Panc1 (cell line): ENCODE results near the gene BBX. TPM values are rescaled to one million over a fixed set of nuclear protein-coding genes. Genes with fewer than 3 reads are reported as not detected.

Experiments
- ATAC-seq: fragments of 200-7000 bp; cut with Tn5 transposase; 2 replicates; pipeline ENCODE4 v1.9.1; 2020; ENCODE audit warnings: mild to moderate bottlenecking, moderate library complexity
- BruUV-seq: library from RNA; stranded (reverse); fragments of 400-500 nt; replicated peaks from 2 replicates; lab custom pipeline; 2021; lab: Mats Ljungman, UMichigan
- CTCF ChIA-PET: fragments of 300-600 bp; sonication (Branson Sonifier 250); formaldehyde crosslinking; loops from one replicate; lab custom pipeline; 2022; ENCODE audit warnings: antibody characterized with exemption; lab: Charles Lee
- POLR2A ChIA-PET: fragments of 300-600 bp; sonication (Branson Sonifier 250); formaldehyde crosslinking; loops from one replicate; lab custom pipeline; 2022; ENCODE audit warnings: antibody characterized with exemption; lab: Charles Lee
- DNase-seq: peaks from one replicate; pipeline ENCODE4 v3.0.0-alpha.2; 2010; ENCODE audit warnings: low read depth, low spot score
- H3K27ac ChIP-seq: 2 replicates; pipeline ENCODE4 v1.5.1; 2011; ENCODE audit warnings: mild to moderate bottlenecking, low read length, inconsistent platforms
- H3K27me3 ChIP-seq: fragments of 200-500 bp; sonication (Bioruptor generic); 2 replicates; pipeline ENCODE4 v1.6.0; 2014; ENCODE audit warnings: low read length, inconsistent platforms; ENCODE audit not compliant: control insufficient read depth, insufficient read depth
- H3K36me3 ChIP-seq: fragments of 200-500 bp; sonication (Bioruptor generic); 2 replicates; pipeline ENCODE4 v1.5.1; 2014; ENCODE audit warnings: inconsistent platforms, mild to moderate bottlenecking, low read length, moderate library complexity; ENCODE audit not compliant: control insufficient read depth, insufficient read depth
- H3K4me1 ChIP-seq: 2 replicates; pipeline ENCODE4 v1.5.1; 2011; ENCODE audit warnings: inconsistent platforms, mild to moderate bottlenecking, low read length, moderate library complexity; ENCODE audit not compliant: control insufficient read depth, insufficient read depth
- H3K4me3 ChIP-seq, 2 experiments: 2 replicates each; pipeline ENCODE4 v1.5.1; 2011 to 2012; ENCODE audit warnings: low read depth in 2 of 2, low read length in 2 of 2, mild to moderate bottlenecking in 2 of 2, inconsistent platforms in 1 of 2, moderate library complexity in 1 of 2
- H3K9me3 ChIP-seq: fragments of 200-500 bp; sonication (Bioruptor generic); 2 replicates; pipeline ENCODE4 v1.5.1; 2014; ENCODE audit warnings: low read depth, mild to moderate bottlenecking, inconsistent platforms, low read length, moderate library complexity; ENCODE audit not compliant: control insufficient read depth, insufficient read depth
- CTCF ChIP-seq: fragments of 450-650 bp; IDR thresholded peaks from 2 replicates; pipeline ENCODE4 v1.5.1; 2017; ENCODE audit warnings: mild to moderate bottlenecking
- POLR2AphosphoS5 ChIP-seq: IDR thresholded peaks from 2 replicates; pipeline ENCODE4 v1.6.1; 2012; ENCODE audit warnings: mild to moderate bottlenecking, low read depth, low read length, moderate library complexity
- SIN3A ChIP-seq: IDR thresholded peaks from 2 replicates; pipeline ENCODE4 v1.6.1; 2012; ENCODE audit warnings: low read depth, mild to moderate bottlenecking, low read length, moderate library complexity, borderline replicate concordance; ENCODE audit not compliant: insufficient read depth
- TCF7L2 ChIP-seq: IDR thresholded peaks from 2 replicates; pipeline ENCODE4 v1.6.1; 2011; ENCODE audit warnings: mild to moderate bottlenecking, low read depth, low read length, inconsistent platforms
- in situ Hi-C: cut with HindIII; loops from 2 replicates; pipeline ENCODE4 v1.10.0; 2016; ENCODE audit warnings: low sequenced_read_pairs, low pct_unique_long_range_greater_than_20kb
- intact Hi-C: fragments of 100-400 bp; cut with micrococcal nuclease; formaldehyde crosslinking; loops from one replicate; pipeline ENCODE4 v1.10.0; 2022; ENCODE audit not compliant: unreplicated experiment
- total RNA-seq: library from RNA; stranded (reverse); gene quantifications from one replicate; pipeline ENCODE4 v1.2.1, GENCODE V29; 2021; ENCODE audit not compliant: unreplicated experiment
- TF ChIP-seq, protein P1 (sequence below), 2 experiments: IDR thresholded peaks; 2 replicates each; pipeline ENCODE4 v1.6.1; 2011 to 2012; ENCODE audit warnings: low read depth in 2 of 2, control low read depth in 1 of 2, low read length in 1 of 2, mild to moderate bottlenecking in 1 of 2, moderate library complexity in 1 of 2; ENCODE audit not compliant: insufficient read depth in 1 of 2

Gene BBX
- total RNA-seq, 1 experiment from 2014 or later = 28.5 TPM

DNA sequence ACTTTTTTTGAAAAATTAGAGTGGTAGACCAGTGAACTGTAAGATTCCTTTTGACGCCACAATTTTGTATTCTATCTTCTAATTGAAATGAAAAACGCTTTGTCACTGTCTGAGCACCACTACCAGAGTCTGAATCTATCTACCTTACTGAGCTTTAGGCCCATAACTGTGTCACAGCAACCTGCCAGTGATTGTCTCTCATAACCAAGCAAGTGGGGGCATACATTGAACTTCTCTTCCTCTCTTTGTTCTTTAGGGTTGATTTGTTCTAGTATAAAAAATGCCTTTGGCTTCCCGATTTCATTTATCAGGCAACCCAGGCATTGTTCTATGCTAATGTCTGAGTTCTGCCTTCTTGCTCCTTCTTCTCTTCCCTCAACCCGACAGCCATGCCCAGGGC, 142.6 kb downstream of the BBX start:
- CTCF ChIA-PET = interaction anchor here (0.9 kb wide), 1 partner anchor 9 kb away, joined by 3 read pairs; no protein-coding TSS in a partner anchor
- ATAC-seq (no peak), DNase-seq (no peak)
- intact Hi-C loops (loop anchor here (10.0 kb wide), 1 partner anchor 431 kb away; no protein-coding TSS in a partner anchor), in situ Hi-C loops (no loop called here)
- Histone ChIP-seq H3K27ac (no peak overlapping the region), H3K9me3 (no peaks in the 10 kb centered on the region), H3K27me3 (no peaks in the 10 kb centered on the region), H3K36me3 (no peaks in the 10 kb centered on the region), H3K4me3 (no peak overlapping the region), H3K4me1 (no peaks in the 10 kb centered on the region)
- TF ChIP-seq SIN3A (no peak), CTCF (no peak), TCF7L2 (no peak), POLR2AphosphoS5 (no peak)
- TF ChIP-seq, protein P1, sequence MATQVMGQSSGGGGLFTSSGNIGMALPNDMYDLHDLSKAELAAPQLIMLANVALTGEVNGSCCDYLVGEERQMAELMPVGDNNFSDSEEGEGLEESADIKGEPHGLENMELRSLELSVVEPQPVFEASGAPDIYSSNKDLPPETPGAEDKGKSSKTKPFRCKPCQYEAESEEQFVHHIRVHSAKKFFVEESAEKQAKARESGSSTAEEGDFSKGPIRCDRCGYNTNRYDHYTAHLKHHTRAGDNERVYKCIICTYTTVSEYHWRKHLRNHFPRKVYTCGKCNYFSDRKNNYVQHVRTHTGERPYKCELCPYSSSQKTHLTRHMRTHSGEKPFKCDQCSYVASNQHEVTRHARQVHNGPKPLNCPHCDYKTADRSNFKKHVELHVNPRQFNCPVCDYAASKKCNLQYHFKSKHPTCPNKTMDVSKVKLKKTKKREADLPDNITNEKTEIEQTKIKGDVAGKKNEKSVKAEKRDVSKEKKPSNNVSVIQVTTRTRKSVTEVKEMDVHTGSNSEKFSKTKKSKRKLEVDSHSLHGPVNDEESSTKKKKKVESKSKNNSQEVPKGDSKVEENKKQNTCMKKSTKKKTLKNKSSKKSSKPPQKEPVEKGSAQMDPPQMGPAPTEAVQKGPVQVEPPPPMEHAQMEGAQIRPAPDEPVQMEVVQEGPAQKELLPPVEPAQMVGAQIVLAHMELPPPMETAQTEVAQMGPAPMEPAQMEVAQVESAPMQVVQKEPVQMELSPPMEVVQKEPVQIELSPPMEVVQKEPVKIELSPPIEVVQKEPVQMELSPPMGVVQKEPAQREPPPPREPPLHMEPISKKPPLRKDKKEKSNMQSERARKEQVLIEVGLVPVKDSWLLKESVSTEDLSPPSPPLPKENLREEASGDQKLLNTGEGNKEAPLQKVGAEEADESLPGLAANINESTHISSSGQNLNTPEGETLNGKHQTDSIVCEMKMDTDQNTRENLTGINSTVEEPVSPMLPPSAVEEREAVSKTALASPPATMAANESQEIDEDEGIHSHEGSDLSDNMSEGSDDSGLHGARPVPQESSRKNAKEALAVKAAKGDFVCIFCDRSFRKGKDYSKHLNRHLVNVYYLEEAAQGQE (IDR thresholded peaks at IDR 0.05; ENCODE audit: insufficient read depth in 1 of 2, low read depth in 2 of 2, low read length in 1 of 2) = no peak
- BruUV-seq = no TSS peak
- POLR2A ChIA-PET = no interaction called here

GRCh38 chr3:107666853-107667252, 144.1 kb downstream of the BBX start:
- CTCF ChIA-PET = no interaction called here
- intact Hi-C loops = loop anchor here (10.0 kb wide), 1 partner anchor 432 kb away; no protein-coding TSS in a partner anchor
- no peak for TF ChIP-seq POLR2AphosphoS5
- TF ChIP-seq, protein P1 (IDR thresholded peaks at IDR 0.05; ENCODE audit: insufficient read depth in 1 of 2, low read depth in 2 of 2, low read length in 1 of 2) = no peak

More at GRCh38 chr3:107666853-107667252, 144.1 kb downstream of the BBX start:
- POLR2A ChIA-PET = no interaction called here
- H3K4me1 ChIP-seq = no peaks in the 10 kb centered on the region
- H3K27ac ChIP-seq = no peak overlapping the region
- BruUV-seq = no TSS peak
- H3K36me3 ChIP-seq = no peaks in the 10 kb centered on the region
- H3K9me3 ChIP-seq = no peaks in the 10 kb centered on the region
- no peaks in the 10 kb centered on the region for H3K27me3 ChIP-seq
- ATAC-seq (no peak), DNase-seq (no peak)
- H3K4me3 ChIP-seq = no peak overlapping the region
- in situ Hi-C loops = no loop called here
